ENCODE results near the gene GALNT2.

- TF ChIP-seq POLR2A (IDR thresholded peaks at IDR 0.05) (no peak), CTCF (IDR thresholded peaks at IDR 0.05) (no peak), POLR2AphosphoS5 (IDR thresholded peaks at IDR 0.05) (no peak), EP300 (IDR thresholded peaks at IDR 0.05) (no peak)
Observed at GRCh38 chr1:230076121-230076520, 9.1 kb downstream of the GALNT2 start.
